ENCODE data around the gene COPS4.

DNA sequence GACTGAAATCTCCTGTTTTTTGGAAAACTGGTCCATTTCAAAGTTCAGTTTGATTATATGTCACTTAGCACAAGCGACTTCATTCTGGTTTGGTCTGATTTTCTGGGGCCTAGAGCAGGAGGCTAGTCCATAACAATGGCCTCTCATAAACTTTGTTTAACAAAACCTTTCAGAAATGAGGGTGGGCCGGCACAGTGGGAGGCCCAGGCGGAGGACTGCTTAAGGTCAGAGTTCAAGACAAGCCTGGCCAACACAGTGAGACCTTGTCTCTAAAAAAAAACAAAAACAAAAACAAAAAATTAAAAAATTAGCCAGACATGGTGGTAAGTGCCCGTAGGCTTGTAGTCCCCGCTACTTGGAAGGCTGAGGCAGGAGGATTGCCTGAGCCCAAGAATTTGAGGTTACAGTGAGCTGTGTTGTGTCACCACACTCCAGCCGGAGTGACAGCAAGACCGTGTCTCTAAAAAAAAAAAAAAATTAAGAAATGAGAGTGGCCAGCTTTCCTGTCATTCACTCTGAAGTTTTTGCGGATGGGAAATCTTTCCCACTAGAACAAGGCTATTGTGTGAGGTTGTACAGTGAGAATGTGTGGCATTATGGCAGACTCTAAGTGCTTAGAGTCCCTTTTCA, 80.8 kb downstream of the COPS4 start:
- TF ChIP-seq, protein P1, sequence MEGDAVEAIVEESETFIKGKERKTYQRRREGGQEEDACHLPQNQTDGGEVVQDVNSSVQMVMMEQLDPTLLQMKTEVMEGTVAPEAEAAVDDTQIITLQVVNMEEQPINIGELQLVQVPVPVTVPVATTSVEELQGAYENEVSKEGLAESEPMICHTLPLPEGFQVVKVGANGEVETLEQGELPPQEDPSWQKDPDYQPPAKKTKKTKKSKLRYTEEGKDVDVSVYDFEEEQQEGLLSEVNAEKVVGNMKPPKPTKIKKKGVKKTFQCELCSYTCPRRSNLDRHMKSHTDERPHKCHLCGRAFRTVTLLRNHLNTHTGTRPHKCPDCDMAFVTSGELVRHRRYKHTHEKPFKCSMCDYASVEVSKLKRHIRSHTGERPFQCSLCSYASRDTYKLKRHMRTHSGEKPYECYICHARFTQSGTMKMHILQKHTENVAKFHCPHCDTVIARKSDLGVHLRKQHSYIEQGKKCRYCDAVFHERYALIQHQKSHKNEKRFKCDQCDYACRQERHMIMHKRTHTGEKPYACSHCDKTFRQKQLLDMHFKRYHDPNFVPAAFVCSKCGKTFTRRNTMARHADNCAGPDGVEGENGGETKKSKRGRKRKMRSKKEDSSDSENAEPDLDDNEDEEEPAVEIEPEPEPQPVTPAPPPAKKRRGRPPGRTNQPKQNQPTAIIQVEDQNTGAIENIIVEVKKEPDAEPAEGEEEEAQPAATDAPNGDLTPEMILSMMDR (IDR thresholded peaks at IDR 0.05): no peak
- no peak for TF ChIP-seq POLR2A (IDR thresholded peaks at IDR 0.05)
- TF ChIP-seq POLR2AphosphoS5 (IDR thresholded peaks at IDR 0.05): no peak

Data from transverse colon (tissue), 4 donors.